HG03159 (cell line): Measurements from ENCODE around the gene ZNF837.
"Not testable (repeated sequence)": the region's sequence is repeated elsewhere in the genome, so short reads cannot be mapped to it uniquely, and the experiment has no call there.

Experiments used
- ATAC-seq: cut with Tn5 transposase; IDR thresholded peaks from one replicate; pipeline ENCODE4 v1.9.1; 2021; ENCODE audit warnings: mild to moderate bottlenecking, moderate library complexity; ENCODE audit not compliant: unreplicated experiment

Gene ZNF837

DNA sequence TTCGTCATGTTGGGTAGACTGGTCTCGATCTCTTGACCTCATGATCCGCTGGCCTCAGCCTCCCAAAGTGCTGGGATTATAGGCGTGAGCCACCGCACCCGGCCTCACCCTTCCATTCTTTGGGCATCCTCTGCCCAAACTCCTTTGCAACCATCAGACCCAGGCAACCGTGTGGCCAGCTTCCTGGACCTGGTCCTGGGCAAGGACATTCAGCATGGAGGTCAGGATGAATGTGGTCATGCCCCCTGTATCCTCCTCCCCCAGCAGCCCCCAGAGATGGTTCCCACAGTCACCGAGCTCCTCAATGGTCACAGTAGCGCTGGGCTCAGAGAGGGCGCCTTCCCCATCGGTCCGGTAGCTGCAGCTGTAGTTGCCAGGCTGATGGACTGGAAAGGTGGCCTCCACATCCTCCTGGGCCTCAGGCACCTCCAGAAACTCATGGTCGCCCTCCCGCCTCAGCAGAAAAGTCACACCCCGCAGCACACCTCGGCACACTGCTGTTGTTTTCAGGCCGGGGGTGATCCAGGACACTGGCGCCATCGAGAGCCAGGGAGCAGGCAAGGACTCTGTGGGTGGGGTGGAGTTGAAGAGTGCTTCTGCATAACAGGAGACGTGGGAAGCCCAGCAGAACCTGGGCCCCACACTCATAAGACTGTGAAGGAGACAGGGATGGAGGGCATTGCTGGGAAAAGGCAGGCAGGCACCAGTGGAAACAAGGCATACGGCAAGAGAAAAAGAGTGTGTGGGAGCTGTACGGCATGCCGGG is 28.7 kb downstream of the ZNF837 start:
- no peak for ATAC-seq

DNA sequence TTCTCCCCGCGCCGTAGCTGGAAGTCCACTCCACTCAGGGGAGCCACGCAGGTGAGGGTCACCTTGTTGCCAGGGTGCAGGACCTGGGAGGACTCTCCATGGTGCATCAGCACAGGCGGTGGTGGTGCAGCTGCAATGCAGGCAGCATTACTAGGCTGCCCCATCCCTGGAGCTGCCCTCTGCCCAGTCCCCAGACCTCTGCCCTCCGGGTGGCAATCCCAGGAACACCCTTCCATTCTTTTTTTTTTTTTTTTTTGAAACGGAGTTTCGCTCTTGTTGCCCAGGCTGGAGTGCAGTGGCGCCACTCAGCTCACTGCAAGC is 29.3 kb downstream of the ZNF837 start:
- no peak for ATAC-seq

DNA sequence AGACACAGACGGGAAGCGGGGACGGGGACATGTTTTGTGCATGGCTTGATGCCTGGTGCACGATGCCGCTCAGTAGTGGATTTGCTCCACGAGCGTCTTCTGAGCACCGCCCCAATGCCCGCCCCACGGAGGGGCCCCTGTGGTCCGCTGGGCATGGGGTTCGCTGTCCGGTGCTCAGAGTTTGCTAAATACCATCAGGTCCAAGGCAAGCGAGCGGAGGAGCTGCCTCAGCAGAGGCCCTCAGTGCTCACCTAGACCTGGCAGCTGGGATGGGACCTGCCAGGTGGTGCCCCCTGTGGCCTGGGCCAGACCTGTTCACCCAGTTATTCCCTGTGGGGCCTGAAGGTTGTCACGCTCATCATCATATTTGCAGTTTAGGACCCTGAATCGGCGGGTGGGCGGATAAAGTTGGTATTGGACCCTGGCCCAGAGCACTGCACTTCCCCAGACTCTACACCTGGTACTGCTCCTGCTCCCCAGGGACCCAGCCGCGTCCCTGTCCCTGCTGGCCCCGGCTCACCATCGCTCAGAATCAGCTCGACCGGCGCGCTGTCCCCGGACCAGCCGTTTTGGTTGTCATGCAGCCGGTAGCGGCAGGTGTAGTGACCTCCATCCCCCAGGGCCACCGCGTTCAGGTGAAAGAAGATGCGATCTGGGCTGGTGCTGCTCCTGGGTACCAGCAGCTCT is 29.8 kb downstream of the ZNF837 start:
- ATAC-seq = no peak

DNA sequence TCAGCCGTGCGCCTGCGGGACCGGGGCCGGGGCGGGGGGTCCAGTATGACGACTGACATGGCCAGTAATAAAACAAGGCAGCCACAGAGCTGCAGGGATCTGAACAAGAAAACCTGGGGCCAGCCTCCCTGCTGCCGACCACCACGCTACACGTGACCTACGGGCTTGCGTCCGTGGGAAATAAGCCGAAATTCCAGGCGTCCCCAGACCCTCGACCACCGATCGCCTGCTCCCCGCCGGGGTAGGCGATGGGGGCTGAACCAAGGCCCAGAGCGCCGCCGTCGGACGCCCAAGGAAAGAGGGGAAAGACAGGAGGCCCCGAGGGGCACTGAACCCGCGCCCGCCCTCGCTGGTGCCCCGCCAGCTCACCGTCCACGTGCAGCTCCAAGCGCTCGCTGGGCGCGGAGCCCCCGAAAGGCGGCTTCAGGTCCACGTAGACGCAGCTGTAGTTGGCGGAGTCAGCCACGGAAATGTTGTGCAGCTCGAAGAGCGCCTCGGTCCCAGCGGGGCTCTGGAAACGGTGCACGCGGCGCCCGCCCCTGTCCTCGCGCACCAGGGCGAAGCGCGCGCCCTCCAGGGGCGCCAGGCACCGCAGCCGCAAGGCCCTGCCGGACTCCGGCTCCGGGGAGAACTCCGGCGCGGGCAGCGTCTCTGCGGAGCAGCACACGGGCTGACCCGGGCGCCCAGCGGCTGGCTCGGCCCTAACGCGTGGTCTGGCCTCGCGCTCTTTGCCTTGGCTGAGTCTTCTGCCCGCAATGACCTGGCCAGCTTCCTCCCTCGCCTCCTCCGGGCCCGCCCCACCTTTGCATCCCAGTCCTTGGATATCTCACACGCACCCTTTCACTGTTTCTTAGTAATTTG is 30.6 kb downstream of the ZNF837 start:
- no peak for ATAC-seq

DNA sequence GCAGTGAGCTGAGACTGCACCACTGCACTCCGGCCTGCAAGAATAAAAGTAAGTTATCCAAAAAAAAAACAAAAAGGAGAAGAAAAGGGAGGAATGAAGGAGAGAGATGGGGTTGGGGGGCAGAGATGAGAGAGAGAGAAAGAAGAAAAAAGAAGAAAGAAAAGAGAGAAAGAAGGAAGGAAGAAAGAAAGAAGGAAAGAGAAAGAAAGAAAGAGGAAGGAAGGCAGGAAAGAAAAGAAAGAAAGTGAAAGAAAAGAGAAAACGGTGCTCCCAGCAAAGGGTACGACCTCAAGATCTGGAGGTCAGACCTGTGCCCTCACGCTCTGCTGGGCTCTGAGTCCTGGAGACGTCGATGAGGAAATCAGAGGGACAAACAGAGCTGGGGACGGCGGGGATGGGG is 31.2 kb downstream of the ZNF837 start:
- no peak for ATAC-seq

DNA sequence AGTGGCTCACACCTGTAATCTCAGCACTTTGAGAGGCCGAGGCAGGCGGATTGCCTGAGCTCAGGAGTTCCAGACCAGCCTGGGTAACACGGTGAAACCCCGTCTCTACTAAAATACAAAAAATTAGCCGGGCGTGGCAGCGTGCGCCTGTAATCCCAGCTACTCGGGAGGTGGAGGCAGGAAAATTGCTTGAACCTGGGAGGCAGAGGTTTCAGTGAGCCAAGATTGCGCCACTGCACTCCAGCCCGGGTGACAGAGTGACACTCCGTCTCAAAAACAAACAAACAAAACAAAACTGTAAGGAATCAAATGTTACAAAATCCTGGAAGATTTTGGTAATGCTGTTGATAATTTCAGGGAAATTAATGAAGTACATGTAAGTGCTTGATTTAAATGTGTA is 32.8 kb downstream of the ZNF837 start:
- ATAC-seq = not testable (repeated sequence)

DNA sequence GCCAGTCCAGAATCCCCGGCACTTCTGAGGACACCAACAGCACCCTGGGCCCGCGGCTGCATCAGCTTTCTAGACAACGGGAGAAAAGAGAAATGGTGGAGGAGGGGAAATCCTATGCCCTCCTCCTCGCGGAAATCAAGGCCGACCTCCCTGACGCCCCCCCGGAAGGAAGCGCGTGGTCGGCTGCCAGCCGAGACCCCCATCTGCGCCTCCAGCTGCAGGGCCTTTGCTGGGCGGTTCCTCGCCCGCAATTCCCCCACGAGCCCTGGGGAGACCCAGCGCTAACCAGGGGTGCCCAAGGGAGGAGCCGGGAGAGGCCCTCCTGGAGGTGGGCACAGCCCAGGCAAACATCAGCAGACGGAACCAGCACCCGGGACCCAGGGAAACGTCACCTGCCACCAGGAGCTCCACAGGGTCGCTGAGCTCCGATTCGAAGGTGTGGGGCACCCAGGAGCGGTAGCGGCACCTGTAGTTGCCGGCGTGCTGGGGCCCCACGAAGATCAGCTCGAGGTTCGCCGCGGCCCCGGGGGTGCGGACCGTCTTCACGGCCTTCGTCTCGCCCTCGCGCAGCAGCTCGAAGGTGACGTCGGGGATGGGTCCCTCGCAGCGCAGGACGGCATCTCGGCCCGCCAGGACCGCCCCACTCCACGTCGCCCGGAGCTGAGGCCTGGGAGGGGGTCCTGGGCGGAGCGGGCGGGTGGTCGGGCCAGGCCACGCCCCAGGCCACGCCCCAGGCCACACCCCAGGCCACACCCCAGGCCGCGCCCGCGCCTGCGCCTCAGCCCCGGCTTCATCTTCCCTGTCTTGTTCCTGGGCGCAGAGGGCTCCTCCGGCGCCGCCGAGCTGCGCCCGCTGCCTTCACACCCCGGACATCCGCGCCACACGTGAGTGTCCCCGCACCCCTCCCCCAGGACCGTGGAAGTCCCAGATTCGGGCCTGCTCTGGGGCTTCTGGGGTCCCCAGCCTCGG is 33.6 kb downstream of the ZNF837 start:
- ATAC-seq = peak; percentile 91

DNA sequence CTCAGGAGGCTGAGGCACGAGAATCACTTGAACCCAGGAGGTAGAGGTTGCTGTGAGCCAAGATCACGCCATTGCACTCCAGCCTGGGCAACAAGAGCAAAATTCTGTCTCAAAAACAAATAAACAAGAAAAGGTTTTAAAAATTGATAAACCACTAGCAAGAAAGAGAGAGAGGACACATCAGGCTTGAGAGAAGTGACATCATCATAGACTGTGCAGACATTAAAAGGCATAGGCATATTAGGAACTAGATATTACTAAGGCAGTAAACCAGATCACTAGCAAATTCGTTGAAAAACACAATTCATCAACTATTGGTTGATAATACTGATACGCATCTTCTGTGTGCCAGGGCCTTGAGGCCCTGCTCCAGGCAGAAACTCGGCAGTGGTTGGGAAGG is 35.3 kb downstream of the ZNF837 start:
- ATAC-seq = no peak

DNA sequence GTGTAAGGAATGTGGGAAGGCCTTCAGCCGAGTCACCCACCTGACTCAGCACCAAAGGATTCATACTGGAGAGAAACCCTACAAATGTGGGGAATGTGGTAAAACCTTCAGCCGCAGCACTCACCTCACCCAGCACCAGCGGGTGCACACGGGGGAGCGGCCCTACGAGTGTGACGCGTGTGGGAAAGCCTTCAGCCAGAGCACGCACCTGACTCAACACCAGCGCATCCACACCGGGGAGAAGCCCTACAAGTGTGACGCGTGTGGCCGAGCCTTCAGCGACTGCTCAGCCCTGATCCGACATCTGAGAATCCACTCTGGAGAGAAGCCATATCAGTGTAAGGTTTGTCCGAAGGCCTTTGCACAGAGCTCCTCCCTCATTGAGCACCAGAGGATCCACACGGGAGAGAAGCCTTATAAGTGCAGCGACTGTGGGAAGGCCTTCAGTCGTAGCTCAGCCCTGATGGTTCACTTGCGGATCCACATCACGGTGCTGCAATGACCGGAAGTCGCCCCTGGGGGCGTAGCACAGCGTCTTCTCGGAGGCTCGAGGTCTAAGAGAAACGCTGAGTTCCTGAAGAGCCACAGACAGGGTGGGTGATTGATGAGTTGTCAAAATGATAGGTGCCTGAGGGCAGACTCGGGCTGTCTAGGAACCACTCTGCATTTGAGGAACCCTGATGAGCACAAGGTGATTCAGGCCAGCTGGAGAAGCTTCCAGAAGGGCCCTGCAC is 41.8 kb downstream of the ZNF837 start:
- no peak for ATAC-seq

DNA sequence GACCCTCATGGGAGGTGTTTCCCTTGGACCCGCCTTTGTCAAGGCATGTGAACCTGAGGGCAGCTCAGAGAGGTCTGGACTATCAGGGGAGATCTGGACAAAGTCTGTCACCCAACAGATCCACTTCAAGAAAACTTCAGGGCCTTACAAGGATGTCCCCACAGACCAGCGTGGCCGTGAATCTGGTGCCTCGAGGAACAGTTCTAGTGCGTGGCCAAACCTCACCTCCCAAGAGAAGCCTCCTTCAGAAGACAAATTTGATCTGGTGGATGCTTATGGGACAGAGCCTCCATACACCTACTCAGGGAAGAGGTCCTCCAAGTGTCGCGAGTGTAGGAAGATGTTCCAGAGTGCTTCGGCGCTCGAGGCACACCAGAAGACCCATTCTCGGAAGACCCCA is 42.5 kb downstream of the ZNF837 start:
- ATAC-seq = no peak

DNA sequence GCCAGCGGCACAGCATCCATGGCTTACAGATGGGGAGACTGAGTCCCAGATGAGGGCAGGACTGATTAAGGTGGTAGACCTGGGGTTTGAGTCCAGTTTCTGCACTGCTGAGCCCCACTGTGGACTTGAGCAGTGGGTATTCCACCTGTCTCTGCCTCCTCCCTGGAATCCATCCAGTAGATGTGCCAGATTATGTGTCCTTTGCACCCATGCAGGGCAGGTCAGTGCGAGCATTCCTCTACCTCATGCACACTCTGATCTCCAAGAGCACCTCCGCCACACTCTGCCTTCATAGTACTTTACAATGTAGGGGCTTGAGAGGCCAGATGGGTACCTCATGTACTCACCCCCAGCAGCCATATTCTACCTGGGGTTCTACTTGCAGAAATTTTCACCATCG is 44.0 kb downstream of the ZNF837 start:
- ATAC-seq = no peak

DNA sequence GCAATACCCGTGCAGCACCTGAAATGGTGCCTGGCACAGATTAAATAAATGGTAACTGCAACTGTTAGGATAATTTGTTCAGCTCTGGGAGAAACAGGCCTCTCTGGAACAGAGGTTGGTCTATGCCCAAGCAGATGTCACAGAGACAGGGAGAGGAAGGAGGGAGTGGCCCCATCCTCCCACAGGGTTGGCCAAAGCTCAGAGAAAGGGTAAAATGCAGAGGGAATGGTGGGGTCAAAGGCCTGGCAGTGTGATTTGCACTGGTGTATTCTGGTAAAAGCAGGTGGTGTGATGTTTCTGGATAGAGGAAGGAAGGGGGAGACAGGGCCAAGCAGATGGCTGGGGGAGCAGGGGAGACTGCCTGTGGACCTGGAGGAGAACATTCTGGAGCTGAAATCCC is 44.6 kb downstream of the ZNF837 start:
- no peak for ATAC-seq

DNA sequence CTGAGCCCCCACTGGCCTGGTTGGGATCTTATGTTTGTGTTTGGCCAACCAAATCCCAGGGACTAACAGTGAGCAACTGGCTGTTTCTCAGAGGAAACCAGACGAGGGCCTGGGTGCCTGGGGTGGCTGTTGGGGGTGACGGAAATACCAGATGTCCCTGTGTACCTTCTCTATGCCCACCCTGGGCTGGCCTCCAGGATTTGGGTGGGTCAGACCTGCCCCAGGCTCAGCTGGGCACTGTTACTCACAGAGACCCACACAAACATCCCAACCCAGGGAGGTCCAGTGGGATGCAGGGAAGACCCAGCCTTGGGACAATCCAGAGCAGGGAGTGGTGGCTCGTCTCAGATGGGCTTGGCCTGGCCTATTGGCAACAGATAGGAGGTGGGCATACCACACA is 45.2 kb downstream of the ZNF837 start:
- no peak for ATAC-seq

DNA sequence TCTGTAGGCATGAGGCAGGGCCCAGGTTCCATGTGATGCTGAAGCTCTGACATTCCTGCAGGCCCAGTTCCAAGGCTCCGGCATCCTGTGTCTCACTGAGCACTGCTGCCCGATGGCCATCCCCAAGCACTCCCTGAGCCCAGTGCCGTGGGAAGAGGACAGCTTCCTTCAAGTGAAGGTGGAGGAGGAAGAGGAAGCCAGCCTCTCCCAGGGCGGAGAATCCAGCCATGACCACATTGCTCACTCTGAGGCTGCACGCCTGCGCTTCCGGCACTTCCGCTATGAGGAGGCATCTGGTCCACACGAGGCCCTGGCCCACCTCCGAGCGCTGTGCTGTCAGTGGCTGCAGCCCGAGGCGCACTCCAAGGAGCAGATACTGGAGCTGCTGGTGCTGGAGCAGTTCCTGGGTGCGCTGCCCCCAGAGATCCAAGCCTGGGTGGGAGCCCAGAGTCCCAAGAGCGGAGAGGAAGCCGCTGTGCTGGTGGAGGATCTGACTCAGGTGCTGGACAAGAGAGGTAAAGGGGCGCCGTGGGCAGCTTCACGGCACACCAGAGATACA is 46.1 kb downstream of the ZNF837 start:
- ATAC-seq = no peak

DNA sequence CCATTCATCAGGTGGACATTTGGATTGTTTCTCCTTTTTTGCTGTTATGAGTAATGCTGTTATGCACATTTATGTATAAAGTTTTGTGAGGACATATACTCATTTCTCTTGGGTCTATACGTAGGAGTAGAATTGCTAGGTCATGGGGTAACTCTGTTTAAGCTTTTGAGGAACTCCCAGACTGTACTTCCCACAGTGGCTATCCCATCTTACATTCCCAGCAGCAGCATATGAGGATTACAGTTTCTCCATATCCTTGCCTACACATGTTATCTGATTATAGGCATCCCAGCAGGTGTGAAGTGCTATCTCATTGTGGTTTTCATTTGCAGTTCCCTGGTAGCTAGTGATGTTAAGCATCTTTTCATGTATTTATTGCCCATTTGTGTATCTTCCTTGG is 48.1 kb downstream of the ZNF837 start:
- ATAC-seq = no peak

DNA sequence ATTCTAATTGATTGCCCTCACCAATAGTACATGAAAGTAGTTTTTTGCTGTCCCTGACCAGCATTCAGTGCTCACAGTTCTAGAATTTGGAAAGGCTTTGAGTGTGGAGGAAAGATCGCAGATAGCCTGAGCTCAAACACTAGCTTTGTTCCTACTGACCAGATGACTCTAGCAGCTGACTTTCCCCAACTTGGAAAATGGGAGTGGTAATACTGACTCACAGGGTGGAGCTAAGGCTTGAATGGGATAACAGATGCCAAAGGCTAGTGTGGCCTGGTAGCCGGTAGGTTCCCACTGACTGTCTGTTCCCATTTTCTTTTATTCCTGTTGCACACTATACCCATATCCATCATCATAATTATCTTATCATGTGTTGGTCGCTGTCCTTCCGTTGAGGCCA is 50.4 kb downstream of the ZNF837 start:
- no peak for ATAC-seq

DNA sequence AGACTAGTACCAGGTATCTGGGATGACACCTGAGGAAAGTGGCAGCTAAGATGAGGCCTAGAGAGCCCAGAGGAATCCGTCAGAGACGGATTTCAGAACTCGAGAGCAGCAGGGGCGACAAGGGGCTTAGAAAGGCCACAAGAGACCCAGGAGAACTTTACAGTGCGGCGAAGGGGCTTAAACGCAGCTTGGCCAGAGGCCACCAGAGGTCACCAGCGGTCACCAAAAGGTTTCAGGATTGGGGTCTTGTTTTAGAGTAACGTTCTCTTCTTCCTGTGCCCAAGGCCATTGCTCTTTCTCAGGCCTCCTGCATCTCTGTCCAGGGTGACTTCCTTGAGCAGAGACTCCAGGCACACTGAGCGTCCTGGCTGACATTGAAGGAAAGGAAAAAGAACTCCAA is 51.8 kb downstream of the ZNF837 start:
- ATAC-seq = no peak

DNA sequence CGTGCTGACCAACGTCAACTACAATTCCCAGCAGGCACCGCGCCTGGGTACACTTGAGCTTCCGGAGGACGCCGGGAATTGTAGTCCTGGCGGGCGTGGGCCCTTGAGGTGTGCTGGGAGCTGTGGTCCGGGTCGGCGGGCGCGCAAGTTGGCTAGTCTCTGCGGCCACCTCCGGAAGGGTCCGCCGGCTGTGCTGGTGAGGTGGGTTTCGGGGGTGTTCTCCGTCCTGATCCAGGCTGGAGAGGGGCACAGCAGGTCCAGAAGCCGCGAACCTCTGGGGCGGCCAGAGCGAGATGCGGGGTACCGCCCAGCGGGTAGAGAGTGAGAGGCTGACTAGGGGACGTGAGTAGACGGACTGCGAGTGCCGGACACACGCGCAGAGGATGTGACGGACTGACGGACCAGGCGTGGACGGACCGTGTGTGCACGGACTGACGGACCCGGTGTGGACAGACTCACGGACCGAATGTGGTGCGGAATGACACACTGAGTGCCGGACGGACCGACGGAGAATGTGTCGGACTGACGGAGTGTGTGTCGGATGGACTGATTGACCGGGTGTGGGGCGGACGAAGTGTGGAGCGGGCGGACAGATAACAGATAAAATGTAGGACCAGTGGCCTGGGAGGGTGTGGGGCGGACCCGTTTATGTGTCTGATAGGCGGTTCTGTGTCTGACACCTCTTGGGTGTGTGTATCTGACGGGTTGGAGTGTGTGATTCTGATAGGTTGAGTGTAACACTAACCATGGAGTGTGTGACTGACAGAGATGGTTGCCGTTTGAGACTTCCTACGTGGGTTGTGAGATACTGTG is 53.7 kb downstream of the ZNF837 start, which contains the start of gene ZSCAN22:
Gene ZSCAN22, plus strand, starts transcription at position 81 of the 813 bp plus-strand sequence. CDS start 7,809 bp downstream, outside the sequence.
- ATAC-seq = peak; percentile 92

DNA sequence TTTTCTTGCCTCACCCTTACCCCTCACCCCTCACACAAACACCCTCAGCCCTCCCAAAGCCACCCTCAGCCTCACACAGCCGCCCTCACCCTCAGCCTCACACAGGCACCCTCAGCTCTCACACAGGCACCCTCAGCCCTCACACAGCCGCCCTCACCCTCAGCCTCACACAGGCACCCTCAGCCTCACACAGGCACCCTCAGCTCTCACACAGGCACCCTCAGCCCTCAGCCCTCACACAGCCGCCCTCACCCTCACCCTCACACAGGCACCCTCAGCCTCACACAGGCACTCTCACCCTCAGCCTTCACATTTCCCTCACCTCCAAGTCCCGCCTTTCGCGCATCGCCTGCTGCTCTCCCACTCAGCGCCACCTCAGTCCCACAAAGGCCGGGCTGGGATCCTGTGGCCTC is 54.3 kb downstream of the ZNF837 start:
- no peak for ATAC-seq
